ENCODE data around the gene NT5DC2. TPM values are rescaled to one million over a fixed set of nuclear protein-coding genes. Genes with fewer than 3 reads are reported as not detected.

The NT5DC2 gene
- total RNA-seq, 1 experiment from 2014 or later: 229 TPM

- no peak overlapping the region for H2AFZ ChIP-seq (ENCODE audit: low read length)
- H3K79me2 ChIP-seq (ENCODE audit: low read length): no peaks in the 10 kb centered on the region
- ATAC-seq: no peak
- H3F3A ChIP-seq (ENCODE audit: low read length, unreplicated experiment): no peaks in the 10 kb centered on the region
- no peak overlapping the region for H3K4me3 ChIP-seq (ENCODE audit: low read length)
- no peaks in the 10 kb centered on the region for H3K4me1 ChIP-seq (ENCODE audit: insufficient read depth, low read length)
- POLR2A ChIA-PET (ENCODE audit: unreplicated experiment): no interaction called here
- no peak overlapping the region for H3K4me2 ChIP-seq (ENCODE audit: low read length)
- no peaks in the 10 kb centered on the region for H4K20me1 ChIP-seq (ENCODE audit: low read length)
- H3K27me3 ChIP-seq (ENCODE audit: low read length): no peaks in the 10 kb centered on the region
- no peak for TF ChIP-seq CTCF (conservative IDR thresholded peaks at IDR 0.05; ENCODE audit: low read depth, low read length)
- no peaks in the 10 kb centered on the region for H3K9me2 ChIP-seq (replicated peaks; ENCODE audit: low read length)
- CTCF ChIA-PET: no interaction called here
- no TSS peak for BruUV-seq (replicated peaks)
- H3K9me3 ChIP-seq (ENCODE audit: low read length): no peaks in the 10 kb centered on the region
- peaks cover 50% of the 10 kb centered on the region for H3K36me3 ChIP-seq (ENCODE audit: low read depth, low read length)
- no peak for DNase-seq
- no peak overlapping the region for H3K27ac ChIP-seq (ENCODE audit: low read length)
- intact Hi-C loops (cut with micrococcal nuclease): no loop called here
- no peak overlapping the region for H3K9ac ChIP-seq (ENCODE audit: low read length)
These were observed 23.6 kb upstream of the NT5DC2 start for GRCh38 chr3:52557011-52557960.

GRCh38 chr3:52555056-52555455 lies 21.4 kb upstream of the NT5DC2 start:
- ATAC-seq (no peak), DNase-seq (no peak)
- no TSS peak for BruUV-seq (replicated peaks)
- H3K9me2 ChIP-seq (replicated peaks; ENCODE audit: low read length): no peaks in the 10 kb centered on the region
- no peaks in the 10 kb centered on the region for H3K79me2 ChIP-seq (ENCODE audit: low read length)
- H3K27me3 ChIP-seq (ENCODE audit: low read length): no peaks in the 10 kb centered on the region
- TF ChIP-seq CTCF (conservative IDR thresholded peaks at IDR 0.05; ENCODE audit: low read depth, low read length): no peak
- no peak for TF ChIP-seq EZH2 (IDR thresholded peaks at IDR 0.05; ENCODE audit: low read length, unreplicated experiment)
- TF ChIP-seq EZH2phosphoT487 (IDR thresholded peaks at IDR 0.05; ENCODE audit: borderline replicate concordance, low read length): no peak
- intact Hi-C loops (cut with micrococcal nuclease): no loop called here
- no peak overlapping the region for H3K9ac ChIP-seq (ENCODE audit: low read length)
- no peaks in the 10 kb centered on the region for H3K4me1 ChIP-seq (ENCODE audit: insufficient read depth, low read length)
- no peaks in the 10 kb centered on the region for H3F3A ChIP-seq (ENCODE audit: low read length, unreplicated experiment)
- H3K4me2 ChIP-seq (ENCODE audit: low read length): no peak overlapping the region
- H3K27ac ChIP-seq (ENCODE audit: low read length): no peak overlapping the region
- H3K9me3 ChIP-seq (ENCODE audit: low read length): no peaks in the 10 kb centered on the region
- H4K20me1 ChIP-seq (ENCODE audit: low read length): no peaks in the 10 kb centered on the region
- peaks cover 47% of the 10 kb centered on the region for H3K36me3 ChIP-seq (ENCODE audit: low read depth, low read length)
- no peak overlapping the region for H3K4me3 ChIP-seq (ENCODE audit: low read length)
- H2AFZ ChIP-seq (ENCODE audit: low read length): no peak overlapping the region
- ChIA-PET CTCF (no interaction called here), POLR2A (ENCODE audit: unreplicated experiment) (no interaction called here)

- Histone ChIP-seq H3K9ac (ENCODE audit: low read length) (no peak overlapping the region), H3K27me3 (ENCODE audit: low read length) (no peaks in the 10 kb centered on the region), H3K4me3 (ENCODE audit: low read length) (no peak overlapping the region), H3K27ac (ENCODE audit: low read length) (no peak overlapping the region), H3K9me3 (ENCODE audit: low read length) (no peaks in the 10 kb centered on the region), H3F3A (ENCODE audit: low read length, unreplicated experiment) (no peaks in the 10 kb centered on the region), H4K20me1 (ENCODE audit: low read length) (no peaks in the 10 kb centered on the region), H3K79me2 (ENCODE audit: low read length) (no peaks in the 10 kb centered on the region), H3K36me3 (ENCODE audit: low read depth, low read length) (peaks cover 49% of the 10 kb centered on the region), H3K9me2 (replicated peaks; ENCODE audit: low read length) (no peaks in the 10 kb centered on the region), H2AFZ (ENCODE audit: low read length) (no peak overlapping the region), H3K4me2 (ENCODE audit: low read length) (no peak overlapping the region), H3K4me1 (ENCODE audit: insufficient read depth, low read length) (no peaks in the 10 kb centered on the region)
- no TSS peak for BruUV-seq (replicated peaks)
- intact Hi-C loops (cut with micrococcal nuclease): no loop called here
- ATAC-seq (no peak), DNase-seq (no peak)
- no peak for TF ChIP-seq CTCF (conservative IDR thresholded peaks at IDR 0.05; ENCODE audit: low read depth, low read length)
- no peak for TF ChIP-seq EZH2phosphoT487 (IDR thresholded peaks at IDR 0.05; ENCODE audit: borderline replicate concordance, low read length)
- TF ChIP-seq EZH2 (IDR thresholded peaks at IDR 0.05; ENCODE audit: low read length, unreplicated experiment): no peak
- ChIA-PET CTCF (no interaction called here), POLR2A (ENCODE audit: unreplicated experiment) (no interaction called here)
These were observed 20.5 kb upstream of the NT5DC2 start for GRCh38 chr3:52554026-52554755.

Measured in PC-3 (cell line).